ENCODE data around the gene MAN2A1. TPM values are rescaled to one million over a fixed set of nuclear protein-coding genes. Genes with fewer than 3 reads are reported as not detected.

Gene MAN2A1
- total RNA-seq, result 15.6 and 15.8 TPM in 2 replicates

DNA sequence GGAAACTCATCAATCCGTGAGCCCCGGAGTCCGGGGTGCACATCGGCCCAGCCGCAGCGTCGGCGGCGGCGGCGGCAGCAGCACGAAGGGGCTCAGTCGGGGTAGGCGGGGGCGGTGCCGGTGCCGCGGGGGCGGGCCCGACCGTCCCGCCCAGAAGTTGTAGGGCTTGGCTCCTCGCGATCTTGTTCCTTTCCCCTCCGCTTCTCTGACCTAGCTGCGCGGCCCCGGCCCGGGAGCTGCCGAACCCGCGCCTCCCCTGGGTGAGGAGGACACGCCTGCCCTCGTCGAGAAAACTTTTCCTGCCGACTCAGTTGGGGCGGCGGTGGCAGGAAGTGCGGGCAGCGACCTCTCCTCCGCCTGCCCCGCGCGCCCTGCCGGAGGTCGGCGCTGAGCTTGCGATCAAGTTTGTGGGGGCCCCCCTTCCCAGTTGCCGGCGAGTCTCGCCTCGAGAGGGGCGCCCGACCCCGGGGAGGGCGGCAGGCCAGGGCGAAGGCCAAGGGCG lies at the start of gene MAN2A1:
Gene MAN2A1, plus strand, starts transcription at position 188 of the 502 bp plus-strand sequence. CDS start 491 bp downstream, outside the sequence.

Data from bronchus fibroblast of lung (primary cell).